CD4-positive, alpha-beta T cell treated with Interleukin-10 for 1 hour (primary cell): Measurements from ENCODE around the gene MTMR6.

ENCODE experiments used
- DNase-seq: peaks from one replicate; pipeline ENCODE4 v3.0.0-alpha.2; 2020

MTMR6 gene

GRCh38 chr13:25268561-25268960 is 18.7 kb downstream of the MTMR6 start:
- DNase-seq = no peak

DNA sequence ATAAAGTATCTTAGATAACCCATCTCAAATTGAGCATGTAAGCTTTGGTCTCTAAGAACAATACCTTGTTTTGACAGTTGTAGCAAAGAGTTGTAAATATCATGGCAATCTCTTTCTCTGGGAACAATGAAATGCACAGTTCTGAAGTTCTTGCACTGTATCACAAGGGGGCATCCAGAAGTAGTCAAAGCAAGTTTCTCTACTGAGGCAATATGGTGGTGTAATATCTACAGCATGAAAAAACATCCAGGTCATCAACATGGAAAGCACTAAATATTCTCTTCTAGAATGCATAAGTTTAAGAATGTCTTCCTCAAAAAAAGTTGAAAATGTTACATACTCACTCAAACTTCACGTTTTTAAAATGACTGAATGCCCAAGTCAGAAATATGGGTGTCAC is 19.6 kb downstream of the MTMR6 start:
- peak; percentile 29 for DNase-seq

- no peak for DNase-seq
These were observed 20.6 kb downstream of the MTMR6 start for GRCh38 chr13:25266706-25267105.

GRCh38 chr13:25262261-25262660 is 25.0 kb downstream of the MTMR6 start:
- DNase-seq = no peak

GRCh38 chr13:25253702-25254101 is 33.6 kb downstream of the MTMR6 start:
- no peak for DNase-seq

DNA sequence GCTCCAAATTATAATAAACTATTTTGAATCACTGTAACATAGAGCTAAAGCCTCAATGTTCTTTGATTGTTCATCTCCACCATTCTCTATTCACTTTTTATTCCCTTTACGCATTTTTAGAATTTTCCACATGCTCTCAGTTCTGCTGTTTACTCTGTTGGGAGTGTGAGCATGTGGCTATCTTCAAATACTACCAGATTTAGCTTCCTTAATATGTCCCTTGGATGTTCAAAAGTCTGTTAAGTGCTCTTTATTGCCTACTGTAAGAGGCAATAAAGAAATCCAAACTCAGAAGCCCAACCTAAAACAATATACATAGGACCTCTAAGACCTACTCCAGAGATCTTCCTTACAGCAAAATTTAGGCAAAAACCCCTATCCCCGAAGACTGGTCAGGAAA is 34.5 kb downstream of the MTMR6 start:
- no peak for DNase-seq

GRCh38 chr13:25252225-25252624 is 35.1 kb downstream of the MTMR6 start:
- DNase-seq = no peak

GRCh38 chr13:25249001-25249543 is 38.2 kb downstream of the MTMR6 start:
- DNase-seq = no peak

GRCh38 chr13:25248071-25248470 is 39.2 kb downstream of the MTMR6 start:
- no peak for DNase-seq

- no peak for DNase-seq
These were observed 39.9 kb downstream of the MTMR6 start for GRCh38 chr13:25247360-25247759.

DNA sequence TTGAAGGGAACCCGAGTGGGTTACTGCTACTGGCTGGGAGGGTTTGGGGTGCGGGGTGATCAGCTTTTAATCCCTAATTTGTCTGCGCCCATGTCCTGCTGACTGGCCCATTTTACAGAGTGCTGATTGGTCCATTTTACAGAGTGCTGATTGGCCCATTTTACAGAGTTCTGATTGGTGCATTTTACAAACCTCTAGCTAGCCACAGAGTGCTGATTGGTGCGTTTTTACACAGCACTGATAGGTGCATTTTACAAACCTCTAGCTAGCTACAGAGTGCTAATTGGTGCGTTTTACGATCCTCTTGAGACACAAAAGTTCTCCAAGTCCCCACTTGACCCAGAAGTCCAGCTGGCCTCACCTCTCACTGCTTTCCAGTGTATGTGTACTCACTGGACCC is 43.2 kb downstream of the MTMR6 start:
- DNase-seq = no peak

- no peak for DNase-seq
These were observed 44.3 kb downstream of the MTMR6 start for GRCh38 chr13:25242956-25243355.

DNA sequence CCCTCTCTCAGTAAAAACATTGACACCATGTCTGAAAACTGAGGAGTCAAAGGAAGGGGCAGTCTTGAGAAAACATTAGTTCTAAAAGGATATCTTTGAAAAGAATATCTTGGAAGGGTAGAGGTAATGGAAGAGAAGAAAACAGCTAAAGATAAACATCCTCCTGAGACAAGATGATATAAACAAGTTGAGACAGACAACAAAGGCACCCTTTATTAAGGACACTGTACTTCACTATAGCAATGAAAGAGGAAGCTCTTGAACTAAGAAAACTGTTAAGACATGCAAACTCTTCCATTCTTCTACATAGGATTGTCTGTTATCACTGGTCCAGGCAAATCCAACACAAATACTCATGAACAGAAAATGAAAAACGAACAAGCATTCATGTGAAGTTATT is 46.3 kb downstream of the MTMR6 start:
- no peak for DNase-seq

GRCh38 chr13:25237083-25237482 is 50.2 kb downstream of the MTMR6 start:
- DNase-seq = no peak

- no peak for DNase-seq
These were observed 53.4 kb downstream of the MTMR6 start for GRCh38 chr13:25233861-25234260.

GRCh38 chr13:25232937-25233515 is 54.3 kb downstream of the MTMR6 start:
- DNase-seq = peak; percentile 28

- no peak for DNase-seq
These were observed 55.8 kb downstream of the MTMR6 start for GRCh38 chr13:25231517-25231916.

GRCh38 chr13:25227690-25228089 is 59.6 kb downstream of the MTMR6 start:
- DNase-seq = no peak

- DNase-seq = no peak
These were observed 61.3 kb downstream of the MTMR6 start for GRCh38 chr13:25225970-25226369.

DNA sequence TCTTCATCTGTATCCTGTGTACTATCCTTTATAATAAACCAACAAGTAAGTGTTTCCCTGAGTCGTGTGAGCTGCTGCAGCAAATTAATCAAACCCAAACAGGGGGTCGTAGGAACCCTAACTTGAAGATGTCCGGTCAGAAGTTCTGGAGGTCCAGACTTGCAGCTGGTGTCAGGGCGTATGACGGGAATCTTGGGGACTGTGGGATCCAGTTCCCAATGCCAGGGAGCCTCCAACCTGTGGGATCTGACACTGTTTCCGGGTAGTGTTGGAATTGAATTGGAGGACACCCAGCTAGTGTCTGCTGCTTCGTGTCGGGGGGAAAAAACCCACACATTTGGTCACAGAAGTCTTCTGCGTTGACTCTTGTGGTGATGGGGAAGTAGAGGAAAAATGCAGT is 63.1 kb downstream of the MTMR6 start:
- no peak for DNase-seq

GRCh38 chr13:25222740-25223139 is 64.5 kb downstream of the MTMR6 start:
- no peak for DNase-seq

GRCh38 chr13:25218019-25218418 is 69.3 kb downstream of the MTMR6 start:
- DNase-seq = no peak

DNA sequence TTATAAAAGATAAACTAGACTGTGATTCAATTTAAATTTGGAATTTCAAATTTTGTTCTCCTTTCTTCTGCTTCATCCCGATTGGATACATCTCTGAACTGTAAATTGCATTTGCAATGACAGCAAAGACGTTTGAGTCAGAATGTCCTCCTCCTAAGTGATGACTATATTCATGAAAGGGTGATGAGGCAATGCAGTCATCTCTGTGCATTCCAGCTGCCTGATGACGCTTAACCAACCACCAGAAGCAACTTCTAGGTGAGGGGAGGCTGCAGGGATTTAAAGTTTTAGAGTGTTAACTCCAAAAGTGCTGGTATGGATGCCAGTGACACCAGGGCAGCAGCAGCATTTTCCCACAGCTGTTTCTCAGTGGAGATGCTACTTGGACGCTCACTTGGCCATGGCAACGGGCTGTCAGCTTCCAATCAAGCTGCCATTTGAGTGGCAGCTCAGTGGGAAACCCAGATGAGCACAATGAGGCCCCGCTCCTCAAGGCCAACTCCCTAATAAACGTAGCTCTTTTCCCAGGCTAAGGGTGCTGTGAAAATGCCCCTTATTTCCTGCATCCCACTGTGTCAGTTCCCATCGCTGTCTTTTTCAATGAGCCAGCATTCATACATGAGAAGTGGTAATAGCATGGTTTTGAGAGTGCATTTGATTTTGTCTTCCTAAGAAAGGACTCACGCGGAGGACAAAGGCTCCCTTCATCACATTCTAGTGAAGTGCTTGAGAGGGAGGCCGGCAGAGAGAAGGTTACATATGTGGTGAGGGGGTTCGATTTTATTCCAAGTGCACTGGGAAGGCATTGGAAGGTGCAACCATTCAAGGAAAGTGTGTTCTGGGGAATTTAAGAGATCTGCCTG is 70.0 kb downstream of the MTMR6 start:
- no peak for DNase-seq

- no peak for DNase-seq
These were observed 72.1 kb downstream of the MTMR6 start for GRCh38 chr13:25215253-25215575.
